H1 (cell line): Measurements from ENCODE around the gene GPM6B. TPM values are rescaled to one million over a fixed set of nuclear protein-coding genes. Genes with fewer than 3 reads are reported as not detected.

Experiments
- CTCF ChIA-PET: fragments of 300-600 bp; sonication (Branson Sonifier 250); formaldehyde crosslinking; loops from one replicate; lab custom pipeline; 2021; ENCODE audit not compliant: partially characterized antibody; lab: Charles Lee
- POLR2A ChIA-PET: fragments of 300-600 bp; sonication (Branson Sonifier 250); formaldehyde crosslinking; loops from one replicate; lab custom pipeline; 2021; ENCODE audit warnings: inconsistent platforms; ENCODE audit not compliant: partially characterized antibody; lab: Charles Lee
- DNase-seq, 2 experiments: peaks; one replicate each; pipeline versions ENCODE4 v3.0.0 to v3.0.0-alpha.2; 2010 to 2022; ENCODE audit warnings: low spot score in 2 of 2, low read depth in 1 of 2, mixed read lengths in 1 of 2
- FAIRE-seq: peaks from 2 replicates; lab custom pipeline; 2011; peaks lifted over from hg19 to GRCh38; lab: Jason Lieb, UNC
- H2AFZ ChIP-seq: 2 replicates; pipeline ENCODE4 v1.8.1; 2012; ENCODE audit warnings: low read length, inconsistent platforms
- H2AK5ac ChIP-seq: 2 replicates; pipeline ENCODE4 v1.6.1; 2013; ENCODE audit warnings: low read depth, low read length
- H2BK120ac ChIP-seq: replicated peaks from 2 replicates; pipeline ENCODE3; 2013; ENCODE audit warnings: low read depth, low read length, inconsistent platforms
- H2BK12ac ChIP-seq: 2 replicates; pipeline ENCODE4 v1.6.1; 2013; ENCODE audit warnings: low read depth, low read length
- H2BK15ac ChIP-seq: 2 replicates; pipeline ENCODE4 v1.6.1; 2013; ENCODE audit warnings: low read length
- H2BK20ac ChIP-seq: 2 replicates; pipeline ENCODE4 v1.6.1; 2013; ENCODE audit warnings: low read length
- H2BK5ac ChIP-seq: 2 replicates; pipeline ENCODE4 v1.6.1; 2013; ENCODE audit warnings: low read depth, low read length
- H3K14ac ChIP-seq: 2 replicates; pipeline ENCODE4 v1.6.1; 2013; ENCODE audit warnings: inconsistent platforms; ENCODE audit not compliant: insufficient read length
- H3K18ac ChIP-seq: 2 replicates; pipeline ENCODE4 v1.6.1; 2013; ENCODE audit warnings: low read length; ENCODE audit errors: extremely low read depth
- H3K23ac ChIP-seq: 2 replicates; pipeline ENCODE4 v1.6.1; 2013; ENCODE audit warnings: inconsistent platforms; ENCODE audit not compliant: insufficient read length
- H3K23me2 ChIP-seq: 2 replicates; pipeline ENCODE4 v1.6.1; 2013; ENCODE audit warnings: low read depth, low read length
- H3K27ac ChIP-seq: 2 replicates; pipeline ENCODE4 v1.6.1; 2011; ENCODE audit warnings: low read depth, low read length, inconsistent platforms
- H3K27me3 ChIP-seq, 4 experiments: replicated peaks in 1 of 4; 1 replicate in 1 of 4; 2 replicates in 3 of 4; pipeline versions ENCODE4 v1.6.1 to v1.8.1; 2011 to 2013; ENCODE audit warnings: low read length in 3 of 4, mild to moderate bottlenecking in 3 of 4, inconsistent platforms in 2 of 4, mixed read lengths in 2 of 4, moderate library complexity in 1 of 4; ENCODE audit not compliant: control insufficient read depth in 3 of 4, insufficient read depth in 3 of 4; ENCODE audit errors: extremely low read depth in 1 of 4
- H3K36me3 ChIP-seq, 4 experiments: 2 replicates each; pipeline versions ENCODE4 v1.6.1 to v1.8.1; 2011 to 2013; ENCODE audit warnings: mild to moderate bottlenecking in 4 of 4, low read length in 3 of 4, moderate library complexity in 2 of 4, control low read depth in 1 of 4, inconsistent platforms in 1 of 4; ENCODE audit not compliant: insufficient read depth in 4 of 4, control insufficient read depth in 2 of 4
- H3K4ac ChIP-seq: replicated peaks from 2 replicates; pipeline ENCODE3; 2013; ENCODE audit warnings: low read length, low read depth, mixed read lengths, inconsistent platforms; ENCODE audit not compliant: insufficient read length
- H3K4me1 ChIP-seq, 4 experiments: replicated peaks in 1 of 4; 1 replicate in 1 of 4; 2 replicates in 3 of 4; pipeline versions ENCODE4 v1.6.1 to v1.8.1; 2011 to 2013; ENCODE audit warnings: low read length in 3 of 4, inconsistent platforms in 2 of 4, mixed read lengths in 1 of 4; ENCODE audit not compliant: insufficient read depth in 4 of 4, control insufficient read depth in 3 of 4
- H3K4me2 ChIP-seq, 2 experiments: 2 replicates each; pipeline versions ENCODE4 v1.6.1 to v1.8.1; 2011 to 2013; ENCODE audit warnings: low read depth in 2 of 2, low read length in 2 of 2, control low read depth in 1 of 2, inconsistent platforms in 1 of 2, mild to moderate bottlenecking in 1 of 2; ENCODE audit not compliant: insufficient read depth in 1 of 2
- H3K4me3 ChIP-seq, 4 experiments: fragments of 200-600, 300-600 bp in 1 of 4; sonication (generic), shearing (Covaris generic), sonication (Bioruptor Twin) in 1 of 4; 2 replicates each; pipeline versions ENCODE4 v1.5.1 to v1.8.1; 2011 to 2016; ENCODE audit warnings: low read length in 4 of 4, low read depth in 3 of 4, control low read depth in 2 of 4, inconsistent platforms in 2 of 4, mild to moderate bottlenecking in 2 of 4, mixed read lengths in 1 of 4, moderate library complexity in 1 of 4; ENCODE audit not compliant: insufficient read depth in 2 of 4; ENCODE audit errors: extremely low read depth in 1 of 4
- H3K56ac ChIP-seq: replicated peaks from 2 replicates; pipeline ENCODE3; 2013; ENCODE audit warnings: low read depth, mild to moderate bottlenecking, mixed read lengths, low read length, inconsistent platforms; ENCODE audit not compliant: insufficient read length
- H3K79me1 ChIP-seq: 2 replicates; pipeline ENCODE4 v1.6.1; 2013; ENCODE audit warnings: low read depth, low read length, control low read depth
- H3K79me2 ChIP-seq, 2 experiments: 2 replicates each; pipeline versions ENCODE4 v1.6.1 to v1.8.1; 2012 to 2013; ENCODE audit warnings: low read length in 2 of 2, mild to moderate bottlenecking in 2 of 2, inconsistent platforms in 1 of 2; ENCODE audit not compliant: insufficient read depth in 2 of 2, control insufficient read depth in 1 of 2
- H3K9ac ChIP-seq, 4 experiments: replicated peaks in 1 of 4; 1 replicate in 1 of 4; 2 replicates in 3 of 4; pipeline versions ENCODE4 v1.6.1 to v1.8.1; 2011 to 2013; ENCODE audit warnings: low read depth in 3 of 4, low read length in 3 of 4, control low read depth in 2 of 4, mild to moderate bottlenecking in 2 of 4, moderate library complexity in 2 of 4, inconsistent platforms in 1 of 4; ENCODE audit errors: extremely low read depth in 1 of 4
- H3K9me3 ChIP-seq, 2 experiments: 2 replicates each; pipeline versions ENCODE4 v1.6.1 to v1.8.1; 2012 to 2013; ENCODE audit warnings: mild to moderate bottlenecking in 2 of 2, moderate library complexity in 2 of 2, control low read depth in 1 of 2, inconsistent platforms in 1 of 2, low read depth in 1 of 2, low read length in 1 of 2, mixed read lengths in 1 of 2; ENCODE audit not compliant: insufficient read depth in 2 of 2
- H4K20me1 ChIP-seq, 2 experiments: replicated peaks in 1 of 2; 2 replicates each; pipeline versions ENCODE3 to v1.8.1; 2011 to 2013; ENCODE audit warnings: inconsistent platforms in 2 of 2, low read length in 2 of 2, mild to moderate bottlenecking in 1 of 2; ENCODE audit not compliant: insufficient read depth in 2 of 2, control insufficient read depth in 1 of 2
- H4K5ac ChIP-seq: 2 replicates; pipeline ENCODE4 v1.6.1; 2013; ENCODE audit warnings: low read length, low read depth, mixed read lengths, inconsistent platforms; ENCODE audit not compliant: insufficient read length
- H4K8ac ChIP-seq: 2 replicates; pipeline ENCODE4 v1.8.0; 2013; ENCODE audit warnings: mild to moderate bottlenecking, moderate library complexity, low read length, inconsistent platforms; ENCODE audit not compliant: insufficient read depth; ENCODE audit errors: extremely low read depth
- H4K91ac ChIP-seq: replicated peaks from 2 replicates; pipeline ENCODE3; 2013; ENCODE audit warnings: low read length, mixed read lengths, inconsistent platforms; ENCODE audit not compliant: insufficient read length
- BACH1 ChIP-seq: IDR thresholded peaks from 2 replicates; pipeline ENCODE4 v1.6.1; 2012; ENCODE audit warnings: low read length, improper control_type of control experiment
- BCL11A ChIP-seq, 2 experiments: IDR thresholded peaks; one replicate each; pipeline ENCODE4 v1.6.1; 2011; ENCODE audit warnings: low read depth in 2 of 2, low read length in 2 of 2, mild to moderate bottlenecking in 2 of 2
- EP300 ChIP-seq, 2 experiments: IDR thresholded peaks; 1 replicate in 1 of 2; 2 replicates in 1 of 2; pipeline ENCODE4 v1.6.1; 2011 to 2012; ENCODE audit warnings: low read depth in 2 of 2, low read length in 2 of 2, mild to moderate bottlenecking in 2 of 2, borderline replicate concordance in 1 of 2, inconsistent platforms in 1 of 2, moderate library complexity in 1 of 2
- FOSL1 ChIP-seq: IDR thresholded peaks from 2 replicates; pipeline ENCODE4 v1.6.1; 2011; ENCODE audit warnings: mild to moderate bottlenecking, low read depth, low read length, moderate library complexity; ENCODE audit not compliant: insufficient read depth
- GTF2F1 ChIP-seq: IDR thresholded peaks from 2 replicates; pipeline ENCODE4 v1.6.1; 2012; ENCODE audit warnings: low read depth, low read length, improper control_type of control experiment, borderline replicate concordance
- HDAC6 ChIP-seq: IDR thresholded peaks from one replicate; pipeline ENCODE4 v1.7.1; 2012; ENCODE audit warnings: low read depth, mild to moderate bottlenecking, inconsistent platforms, low read length, moderate library complexity
- MAFK ChIP-seq: IDR thresholded peaks from 2 replicates; pipeline ENCODE4 v1.6.1; 2012; ENCODE audit warnings: low read depth, mild to moderate bottlenecking, improper control_type of control experiment, low read length
- POLR2AphosphoS5 ChIP-seq: IDR thresholded peaks from 2 replicates; pipeline ENCODE4 v1.6.1; 2011; ENCODE audit warnings: low read depth, low read length
- SIRT6 ChIP-seq: IDR thresholded peaks from one replicate; pipeline ENCODE4 v1.7.1; 2012; ENCODE audit warnings: low read length, inconsistent platforms
- SIX5 ChIP-seq: IDR thresholded peaks from 2 replicates; pipeline ENCODE4 v1.6.1; 2011; ENCODE audit warnings: mild to moderate bottlenecking, low read depth, low read length
- TAF1 ChIP-seq: IDR thresholded peaks from 2 replicates; pipeline ENCODE4 v1.6.1; 2011; ENCODE audit warnings: mild to moderate bottlenecking, low read depth, low read length
- TCF12 ChIP-seq: IDR thresholded peaks from 2 replicates; pipeline ENCODE4 v1.6.1; 2011; ENCODE audit warnings: low read depth, mild to moderate bottlenecking, low read length
- WGBS, 2 experiments: shearing (Covaris generic) in 1 of 2; methylation state at CpG; one replicate each; pipeline versions ENCODE4 v1.1.6 to v1.1.7; 2013 to 2015; ENCODE audit warnings: low lambda C conversion rate in 2 of 2, mixed read lengths in 2 of 2, inconsistent platforms in 1 of 2, low coverage in 1 of 2, missing lambda C conversion rate in 1 of 2; ENCODE audit not compliant: insufficient replicate concordance in 2 of 2, insufficient coverage in 1 of 2, insufficient read length in 1 of 2; ENCODE audit errors: extremely low coverage in 1 of 2, missing lambda C conversion rate in 1 of 2; 5-methylcytosine and 5-hydroxymethylcytosine counted together
- polyA plus RNA-seq, 7 experiments: library from polyadenylated mRNA; depleted of rRNA in 3 of 7; stranded (reverse) in 5 of 7; unstranded in 2 of 7; fragments of >200 nt in 5 of 7; fragments of 200-250 nt in 2 of 7; gene quantifications; 1 replicate in 5 of 7; 2 replicates in 1 of 7; 4 replicates in 1 of 7; pipeline versions ENCODE4 v1.2.1 to v1.2.3, GENCODE V29; 2011 to 2013; ENCODE audit warnings: missing spikeins in 2 of 7, mixed read lengths in 2 of 7
- total RNA-seq: library from RNA; stranded (reverse); fragmentation: NEBNext Ultra II Directional; extraction: Animal tissue kit (Norgen Biotek cat#: 25700); gene quantifications from 2 replicates; pipeline ENCODE4 v1.2.1, GENCODE V29; 2021
- TF ChIP-seq, protein P1 (sequence below), 3 experiments: IDR thresholded peaks; 1 replicate in 2 of 3; 2 replicates in 1 of 3; pipeline versions ENCODE4 v1.5.1 to v1.6.1; 2011; ENCODE audit warnings: low read length in 3 of 3, mild to moderate bottlenecking in 3 of 3, inconsistent platforms in 2 of 3, low read depth in 1 of 3, moderate library complexity in 1 of 3; ENCODE audit not compliant: insufficient read depth in 1 of 3; ENCODE audit errors: control extremely low read depth in 1 of 3

GPM6B gene
- total and polyA plus RNA-seq, 2 of the 8 experiments (the other 6 are each of a cell fraction or from before 2014, with no cell fraction given): 132 to 175 TPM

DNA sequence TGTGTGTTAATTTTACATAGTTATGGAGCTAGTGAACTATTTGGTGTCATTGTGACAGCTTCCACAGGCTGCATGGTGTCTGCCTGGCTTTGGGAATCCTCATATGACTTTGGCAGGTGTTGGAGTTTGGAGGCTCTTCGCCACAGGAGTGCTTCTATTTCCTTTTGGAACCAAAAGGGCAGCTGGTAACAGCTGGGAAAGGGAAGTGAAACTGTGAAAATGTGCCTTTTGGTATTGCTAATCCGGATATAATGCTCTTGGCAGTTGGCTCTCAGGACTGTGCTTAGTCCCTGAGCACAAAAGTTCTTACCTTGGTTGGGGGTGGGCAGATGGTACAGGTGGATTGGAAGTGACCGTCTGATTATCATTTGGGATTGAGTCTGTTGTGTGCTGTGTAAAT, 64.2 kb downstream of the GPM6B start:
- Histone ChIP-seq H3K14ac (no peak overlapping the region), H3K4me3 (no peak overlapping the region), H4K8ac (no peak overlapping the region), H3K56ac (no peak overlapping the region), H3K23ac (no peak overlapping the region), H4K91ac (no peak overlapping the region), H3K9ac (no peak overlapping the region), H2BK12ac (no peak overlapping the region), H3K9me3 (no peaks in the 10 kb centered on the region), H2AFZ (no peak overlapping the region), H3K79me1 (no peaks in the 10 kb centered on the region), H2AK5ac (no peak overlapping the region), H3K27me3 (no peaks in the 10 kb centered on the region), H3K4me2 (no peak overlapping the region), H2BK120ac (no peak overlapping the region), H3K36me3 (peaks cover 0 to 53% (median 9%) of the 10 kb centered on the region in 4 experiments; a peak in 6 of 8 replicates), H3K4ac (no peak overlapping the region), H2BK20ac (no peak overlapping the region), H3K23me2 (no peaks in the 10 kb centered on the region), H3K79me2 (no peaks in the 10 kb centered on the region), H2BK15ac (no peak overlapping the region), H2BK5ac (no peak overlapping the region), H4K20me1 (peaks cover 0 to 2% of the 10 kb centered on the region in 2 experiments), H3K4me1 (peaks cover 0 to 2% (median 0%) of the 10 kb centered on the region in 4 experiments; a peak in 1 of 7 replicates), H3K27ac (no peak overlapping the region), H4K5ac (no peak overlapping the region), H3K18ac (no peak overlapping the region)
- 91% methylated on average over 3 of the region's 3 CpGs; no CpG with 5 or more reads in 1 of the 2 experiments for WGBS, 2 experiments
- POLR2A ChIA-PET: no interaction called here
- DNase-seq (no peak), FAIRE-seq (no peak)
- CTCF ChIA-PET: interaction anchor here (0.5 to 1.2 kb wide), 4 partner anchors 12 to 285 kb away, joined by 3 to 4 read pairs (median 3); no protein-coding TSS in a partner anchor
- no peak for TF ChIP-seq FOSL1
- TF ChIP-seq GTF2F1: no peak
- TF ChIP-seq EP300 (IDR thresholded peaks at IDR 0.05; ENCODE audit: borderline replicate concordance in 1 of 2, low read depth in 2 of 2, low read length in 2 of 2): no peak
- no peak for TF ChIP-seq TAF1
- no peak for TF ChIP-seq SIRT6
- no peak for TF ChIP-seq TCF12
- no peak for TF ChIP-seq MAFK
- no peak for TF ChIP-seq BACH1
- TF ChIP-seq POLR2AphosphoS5: no peak
- TF ChIP-seq SIX5: no peak
- no peak for TF ChIP-seq BCL11A (IDR thresholded peaks at IDR 0.05; ENCODE audit: low read depth in 2 of 2, low read length in 2 of 2)
- TF ChIP-seq, protein P1, sequence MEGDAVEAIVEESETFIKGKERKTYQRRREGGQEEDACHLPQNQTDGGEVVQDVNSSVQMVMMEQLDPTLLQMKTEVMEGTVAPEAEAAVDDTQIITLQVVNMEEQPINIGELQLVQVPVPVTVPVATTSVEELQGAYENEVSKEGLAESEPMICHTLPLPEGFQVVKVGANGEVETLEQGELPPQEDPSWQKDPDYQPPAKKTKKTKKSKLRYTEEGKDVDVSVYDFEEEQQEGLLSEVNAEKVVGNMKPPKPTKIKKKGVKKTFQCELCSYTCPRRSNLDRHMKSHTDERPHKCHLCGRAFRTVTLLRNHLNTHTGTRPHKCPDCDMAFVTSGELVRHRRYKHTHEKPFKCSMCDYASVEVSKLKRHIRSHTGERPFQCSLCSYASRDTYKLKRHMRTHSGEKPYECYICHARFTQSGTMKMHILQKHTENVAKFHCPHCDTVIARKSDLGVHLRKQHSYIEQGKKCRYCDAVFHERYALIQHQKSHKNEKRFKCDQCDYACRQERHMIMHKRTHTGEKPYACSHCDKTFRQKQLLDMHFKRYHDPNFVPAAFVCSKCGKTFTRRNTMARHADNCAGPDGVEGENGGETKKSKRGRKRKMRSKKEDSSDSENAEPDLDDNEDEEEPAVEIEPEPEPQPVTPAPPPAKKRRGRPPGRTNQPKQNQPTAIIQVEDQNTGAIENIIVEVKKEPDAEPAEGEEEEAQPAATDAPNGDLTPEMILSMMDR (IDR thresholded peaks at IDR 0.05; ENCODE audit: control extremely low read depth in 1 of 3, insufficient read depth in 1 of 3, low read depth in 1 of 3, low read length in 3 of 3): no peak
- no peak for TF ChIP-seq HDAC6
